Rectal smooth muscle tissue (tissue), 1 donor: Measurements from ENCODE around the gene MTCL1.
A peak's percentile ranks its signal among the peaks of the same experiment; 100 is the strongest.

Experiments used
- H3K27ac ChIP-seq: one replicate; pipeline ENCODE4 v1.7.0; 2013; ENCODE audit warnings: low read depth, low read length, inconsistent platforms
- H3K27me3 ChIP-seq: one replicate; pipeline ENCODE4 v1.7.0; 2013; ENCODE audit warnings: low read length; ENCODE audit not compliant: control insufficient read depth, insufficient read depth
- H3K36me3 ChIP-seq: one replicate; pipeline ENCODE4 v1.7.0; 2013; ENCODE audit warnings: low read length; ENCODE audit not compliant: control insufficient read depth, insufficient read depth
- H3K4me1 ChIP-seq: one replicate; pipeline ENCODE4 v1.7.0; 2013; ENCODE audit warnings: low read length; ENCODE audit not compliant: control insufficient read depth, insufficient read depth
- H3K4me3 ChIP-seq: one replicate; pipeline ENCODE4 v1.7.0; 2013; ENCODE audit warnings: low read length
- H3K9ac ChIP-seq: one replicate; pipeline ENCODE4 v1.7.0; 2013; ENCODE audit warnings: low read length

MTCL1 gene

GRCh38 chr18:8722946-8723820 is 17.8 kb downstream of the MTCL1 start:
- Histone ChIP-seq H3K4me3 (no peak overlapping the region), H3K27me3 (no peaks in the 10 kb centered on the region), H3K9ac (no peak overlapping the region), H3K4me1 (peaks cover 2% of the 10 kb centered on the region), H3K27ac (no peak overlapping the region), H3K36me3 (peaks cover 5% of the 10 kb centered on the region)

GRCh38 chr18:8724452-8724851 is 19.1 kb downstream of the MTCL1 start:
- Histone ChIP-seq H3K27ac (no peak overlapping the region), H3K9ac (no peak overlapping the region), H3K4me1 (no peaks in the 10 kb centered on the region), H3K4me3 (no peak overlapping the region), H3K36me3 (peaks cover 2% of the 10 kb centered on the region), H3K27me3 (no peaks in the 10 kb centered on the region)

- no peaks in the 10 kb centered on the region for H3K27me3 ChIP-seq
- no peak overlapping the region for H3K4me3 ChIP-seq
- no peak overlapping the region for H3K9ac ChIP-seq
- no peaks in the 10 kb centered on the region for H3K36me3 ChIP-seq
- H3K27ac ChIP-seq = no peak overlapping the region
- H3K4me1 ChIP-seq = peaks cover 4% of the 10 kb centered on the region
Measured at GRCh38 chr18:8726281-8726680, 20.9 kb downstream of the MTCL1 start.

DNA sequence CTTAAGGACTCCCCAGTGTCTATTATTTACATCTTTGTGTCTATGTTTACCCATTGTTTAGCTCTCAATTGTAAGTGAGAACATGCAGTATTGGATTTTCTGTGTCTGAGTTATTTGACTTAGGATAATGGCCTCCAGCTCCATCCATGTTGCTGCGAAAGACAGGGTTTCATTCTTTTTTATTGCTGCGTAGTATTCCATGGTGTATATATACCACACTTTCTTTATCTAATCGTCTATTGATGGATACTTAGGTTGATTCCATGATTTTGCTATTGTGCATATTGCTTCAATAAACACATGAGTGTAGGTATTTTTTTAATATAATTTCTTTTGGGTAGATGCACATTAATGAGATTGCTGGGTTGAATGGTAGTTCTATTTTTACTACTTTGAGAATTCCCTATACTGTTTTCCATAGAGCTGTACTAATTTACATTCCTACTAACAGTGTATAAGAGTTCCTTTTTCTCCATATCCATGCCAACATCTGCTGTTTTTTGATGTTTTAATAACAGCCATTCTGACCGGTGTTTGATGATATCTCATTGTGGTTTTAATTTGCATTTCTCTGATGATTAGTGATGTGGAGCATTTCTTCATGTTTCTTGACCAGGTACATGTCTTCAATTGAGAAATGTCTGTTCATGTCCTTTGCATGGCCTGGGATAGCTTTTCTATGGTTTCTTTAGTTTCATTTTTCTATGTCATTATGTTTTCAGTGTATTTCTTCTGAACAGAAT is 21.8 kb downstream of the MTCL1 start:
- no peak overlapping the region for H3K27ac ChIP-seq
- H3K9ac ChIP-seq = no peak overlapping the region
- peaks cover 4% of the 10 kb centered on the region for H3K4me1 ChIP-seq
- no peaks in the 10 kb centered on the region for H3K27me3 ChIP-seq
- H3K36me3 ChIP-seq = no peaks in the 10 kb centered on the region
- H3K4me3 ChIP-seq = no peak overlapping the region

DNA sequence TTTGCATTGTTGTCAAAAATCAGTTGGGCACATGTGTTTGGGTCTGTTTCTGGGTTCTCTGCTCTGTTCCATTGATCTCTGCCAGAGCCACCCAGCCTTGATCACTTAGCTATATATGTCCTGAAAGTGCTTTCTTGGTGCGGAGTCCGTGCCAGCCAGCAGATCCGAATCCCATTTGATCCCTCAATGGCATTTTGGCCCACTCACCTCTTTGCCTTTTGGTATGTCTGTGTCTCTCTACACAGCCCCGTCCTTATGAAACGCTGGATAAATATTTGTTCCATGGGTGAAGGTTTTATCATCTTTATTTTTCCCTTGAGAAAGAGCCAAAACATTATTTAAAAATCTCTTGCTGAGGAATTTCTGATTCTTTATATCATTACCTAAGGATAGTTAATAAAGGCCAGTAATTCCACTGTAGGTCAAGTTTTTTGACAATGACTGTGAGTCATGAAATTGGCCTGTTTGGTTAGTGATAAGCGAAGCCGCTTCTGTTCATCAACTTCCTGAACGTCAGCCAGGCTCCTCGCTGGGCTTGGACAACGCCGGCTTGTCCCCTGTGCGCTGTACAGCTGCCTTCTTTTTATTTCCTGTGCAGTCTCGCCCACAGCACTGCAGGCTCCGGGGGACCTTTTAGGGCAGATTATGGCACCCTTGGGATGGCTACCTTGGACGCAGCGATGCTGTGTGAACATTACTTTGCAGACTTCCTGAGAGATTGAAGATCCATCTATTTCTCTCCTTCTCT is 24.9 kb downstream of the MTCL1 start:
- no peak overlapping the region for H3K4me3 ChIP-seq
- no peak overlapping the region for H3K9ac ChIP-seq
- peaks cover 6% of the 10 kb centered on the region for H3K4me1 ChIP-seq
- H3K27ac ChIP-seq = peak overlapping the region; percentile 51
- H3K27me3 ChIP-seq = no peaks in the 10 kb centered on the region
- H3K36me3 ChIP-seq = no peaks in the 10 kb centered on the region

GRCh38 chr18:8732442-8733360 is 27.3 kb downstream of the MTCL1 start:
- no peaks in the 10 kb centered on the region for H3K36me3 ChIP-seq
- no peak overlapping the region for H3K4me3 ChIP-seq
- peaks cover 6% of the 10 kb centered on the region for H3K4me1 ChIP-seq
- H3K27ac ChIP-seq = no peak overlapping the region
- no peak overlapping the region for H3K9ac ChIP-seq
- H3K27me3 ChIP-seq = no peaks in the 10 kb centered on the region

GRCh38 chr18:8734496-8734895 is 29.1 kb downstream of the MTCL1 start:
- no peaks in the 10 kb centered on the region for H3K27me3 ChIP-seq
- no peak overlapping the region for H3K4me3 ChIP-seq
- no peak overlapping the region for H3K9ac ChIP-seq
- H3K4me1 ChIP-seq = peaks cover 6% of the 10 kb centered on the region
- H3K36me3 ChIP-seq = no peaks in the 10 kb centered on the region
- no peak overlapping the region for H3K27ac ChIP-seq

DNA sequence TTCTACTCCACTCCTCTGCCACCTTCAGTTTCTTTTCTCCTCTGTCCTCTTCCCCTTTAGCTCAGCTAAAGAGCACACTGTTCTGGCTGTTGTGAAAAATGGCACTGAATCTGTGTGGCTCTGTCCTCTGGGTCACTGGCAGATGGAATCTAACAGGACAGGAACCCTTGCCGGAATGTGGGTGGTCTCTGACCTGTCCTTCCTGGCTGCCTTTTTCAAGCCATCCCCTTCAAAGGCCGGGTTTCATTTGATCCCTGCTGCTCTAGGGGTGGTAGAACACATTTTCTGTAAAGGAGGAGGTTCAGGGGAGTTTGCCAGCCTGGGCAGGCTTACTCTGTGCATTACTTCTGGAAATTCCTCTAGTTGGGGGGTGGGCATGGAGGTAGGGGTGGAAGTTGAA is 29.9 kb downstream of the MTCL1 start:
- H3K4me3 ChIP-seq = no peak overlapping the region
- no peak overlapping the region for H3K27ac ChIP-seq
- no peaks in the 10 kb centered on the region for H3K27me3 ChIP-seq
- H3K9ac ChIP-seq = no peak overlapping the region
- H3K36me3 ChIP-seq = no peaks in the 10 kb centered on the region
- peaks cover 6% of the 10 kb centered on the region for H3K4me1 ChIP-seq

DNA sequence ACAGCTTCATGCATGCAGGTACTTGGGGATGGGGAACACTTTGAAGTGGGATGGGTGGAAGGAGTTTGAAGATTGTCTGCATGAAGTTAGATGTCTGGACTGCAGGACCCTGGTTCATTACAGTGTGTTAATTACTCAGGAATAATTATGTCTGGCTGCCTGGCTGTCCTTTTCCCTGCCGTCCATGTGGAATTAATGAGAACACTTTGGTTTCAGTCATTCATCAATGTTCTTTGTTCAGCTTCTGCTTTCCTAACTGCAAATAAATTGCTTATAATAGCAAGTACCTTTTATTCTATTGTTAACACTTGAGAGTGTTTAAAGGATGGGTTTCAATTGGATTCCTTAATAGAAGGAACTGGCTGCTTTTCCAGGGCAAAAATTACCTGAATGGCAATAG is 35.8 kb downstream of the MTCL1 start:
- H3K36me3 ChIP-seq = no peaks in the 10 kb centered on the region
- peak overlapping the region; percentile 69 for H3K27ac ChIP-seq
- H3K27me3 ChIP-seq = no peaks in the 10 kb centered on the region
- no peak overlapping the region for H3K4me3 ChIP-seq
- H3K4me1 ChIP-seq = peaks cover 16% of the 10 kb centered on the region
- no peak overlapping the region for H3K9ac ChIP-seq

DNA sequence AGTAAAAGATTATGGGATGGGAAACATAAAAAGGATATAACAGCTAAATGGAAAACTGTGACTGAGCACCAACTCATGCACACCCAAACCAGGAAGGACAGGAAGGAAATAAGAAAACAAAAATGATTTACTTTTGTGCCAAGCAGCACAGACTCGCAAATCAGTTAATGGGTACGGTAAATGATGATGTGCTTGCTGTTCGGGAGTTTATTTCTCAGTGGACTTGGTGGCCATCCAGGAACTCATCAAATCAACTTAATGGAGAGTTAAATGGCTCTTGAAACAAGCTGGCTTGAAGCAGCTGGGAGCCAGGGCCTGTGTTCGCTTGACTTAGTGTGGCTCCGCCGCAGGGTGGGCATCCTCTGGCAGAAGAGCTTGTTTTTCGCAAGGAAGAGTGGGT is 36.2 kb downstream of the MTCL1 start:
- Histone ChIP-seq H3K9ac (no peak overlapping the region), H3K4me1 (peaks cover 18% of the 10 kb centered on the region), H3K36me3 (no peaks in the 10 kb centered on the region), H3K4me3 (no peak overlapping the region), H3K27me3 (no peaks in the 10 kb centered on the region), H3K27ac (peak overlapping the region; percentile 69)

GRCh38 chr18:8742387-8743361 is 37.3 kb downstream of the MTCL1 start:
- Histone ChIP-seq H3K9ac (no peak overlapping the region), H3K27ac (peak overlapping the region; percentile 69)

More at GRCh38 chr18:8742387-8743361, 37.3 kb downstream of the MTCL1 start:
- no peaks in the 10 kb centered on the region for H3K27me3 ChIP-seq
- H3K4me3 ChIP-seq = no peak overlapping the region
- H3K36me3 ChIP-seq = no peaks in the 10 kb centered on the region
- H3K4me1 ChIP-seq = peaks cover 21% of the 10 kb centered on the region
